Activated CD8-positive, alpha-beta memory T cell treated with anti-CD3 and anti-CD28 coated beads for 24 hours (primary cell): ENCODE data around the gene SLC22A23.

Experiments used
- DNase-seq: peaks from one replicate; pipeline ENCODE4 v3.0.0-alpha.2; 2020

SLC22A23 gene

DNA sequence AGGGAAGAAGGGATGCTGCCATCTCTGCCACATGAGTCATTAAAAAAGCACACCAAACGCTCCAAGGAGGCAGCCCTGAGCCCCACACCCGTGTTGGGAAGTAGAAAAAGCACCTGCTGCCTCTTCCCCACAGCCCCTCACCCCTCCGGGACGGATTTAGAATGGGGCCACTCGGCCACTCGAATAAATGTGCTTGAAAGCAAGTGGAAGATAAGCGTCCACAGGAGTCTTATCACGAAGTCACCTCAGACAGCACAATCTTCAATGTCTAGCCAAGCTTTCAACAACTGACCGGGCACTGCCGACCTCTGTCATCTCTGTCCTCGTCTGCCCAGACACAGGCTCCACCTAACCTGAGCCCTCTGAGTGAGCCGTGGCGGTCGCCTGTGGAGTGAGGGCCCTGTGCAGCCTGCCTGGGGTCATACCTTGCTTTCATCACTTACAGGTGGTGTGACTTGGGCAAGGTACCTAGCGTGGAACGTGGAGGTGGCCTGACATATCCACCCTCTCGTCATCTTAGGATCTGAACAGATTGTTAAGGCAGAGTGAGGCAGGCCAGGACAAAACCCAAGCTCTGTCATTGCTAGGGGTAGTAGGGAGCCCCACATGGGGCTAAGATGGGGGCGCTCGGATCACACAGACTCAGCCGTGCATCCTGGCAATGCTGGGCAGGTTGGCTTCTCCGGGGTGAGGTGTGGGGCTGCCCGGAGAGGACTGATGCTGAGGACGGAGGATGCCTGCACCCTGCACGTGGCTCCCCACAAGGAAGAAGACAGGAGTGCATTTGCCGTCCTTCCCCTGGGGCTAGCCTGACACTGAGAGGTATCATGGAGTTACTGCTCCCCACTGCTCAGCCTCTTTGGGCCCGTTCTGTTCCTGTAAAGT, 163.3 kb downstream of the SLC22A23 start:
- DNase-seq = no peak

DNA sequence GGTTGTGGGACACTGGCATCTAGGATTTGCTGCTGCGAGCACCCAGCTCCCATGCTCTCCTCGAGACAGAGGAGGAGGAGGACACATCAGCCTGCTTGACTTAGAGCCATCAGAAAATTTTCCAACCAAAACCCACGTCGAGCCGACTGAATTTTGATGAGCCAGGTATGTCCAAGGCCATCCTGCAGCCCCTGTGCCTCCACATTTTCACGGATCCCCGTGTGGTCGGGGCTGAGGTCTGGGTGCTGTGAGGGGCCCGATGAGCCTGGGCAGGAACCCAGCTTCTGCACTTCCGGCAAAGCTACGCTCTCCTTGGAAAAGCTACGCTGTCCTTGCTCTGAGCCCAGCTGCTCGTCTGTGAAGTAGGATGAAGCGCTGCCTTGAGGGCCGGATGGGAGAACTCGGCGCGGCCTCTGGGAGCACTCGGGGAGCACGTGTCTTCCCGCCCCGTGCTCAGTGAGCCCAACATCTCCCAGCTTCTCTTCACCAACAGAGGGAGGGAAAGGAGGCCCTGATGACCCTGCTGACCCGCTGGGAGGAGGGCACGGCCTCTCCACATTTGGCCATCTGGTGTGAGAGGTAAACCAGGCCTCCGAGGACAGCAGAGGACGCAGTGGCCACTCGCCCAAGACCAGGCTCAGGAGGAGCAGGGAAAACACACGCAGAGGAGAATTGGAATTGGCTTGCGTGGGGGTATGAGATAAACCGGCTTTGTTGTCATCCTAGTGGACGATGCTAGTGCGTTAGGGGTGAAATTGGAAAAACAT, 164.2 kb downstream of the SLC22A23 start:
- DNase-seq = no peak

DNA sequence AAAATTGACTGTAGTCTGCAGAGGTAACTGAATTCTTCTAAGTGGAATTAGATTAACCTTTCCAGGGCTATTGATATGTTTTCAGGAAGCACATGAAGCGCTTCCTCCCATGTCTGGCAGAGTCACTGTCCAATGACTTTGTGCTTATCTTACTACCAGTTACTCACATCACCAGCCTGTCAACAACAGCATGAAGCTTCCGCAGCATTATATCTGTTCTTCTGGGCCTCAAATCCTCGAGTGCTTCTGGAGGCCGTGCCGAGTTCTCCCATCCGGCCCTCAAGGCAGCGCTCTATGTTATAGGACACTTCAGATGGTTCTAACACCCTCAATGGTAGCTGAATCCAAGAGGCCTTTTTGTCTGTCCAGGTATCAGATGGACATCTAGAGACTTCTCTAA, 164.9 kb downstream of the SLC22A23 start:
- DNase-seq = no peak

DNA sequence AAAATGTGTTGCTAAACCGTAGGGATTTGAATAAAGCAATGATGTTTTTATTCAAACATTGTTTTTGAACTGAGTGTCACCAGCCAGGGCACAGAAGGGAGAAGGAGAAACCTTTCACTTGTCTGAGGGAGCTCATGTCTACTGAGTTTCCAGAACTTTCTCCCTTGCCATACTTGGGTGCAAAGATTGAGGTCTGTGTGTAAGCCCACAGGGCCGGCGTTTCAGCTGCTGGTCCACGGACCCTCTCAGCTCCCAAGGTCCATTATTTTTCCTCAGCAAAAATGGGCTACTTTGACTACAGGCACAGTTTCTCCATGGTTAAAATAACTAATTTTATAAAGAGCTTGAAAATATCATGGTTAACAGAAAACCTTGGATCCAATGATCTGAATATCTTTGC, 165.5 kb downstream of the SLC22A23 start:
- DNase-seq = no peak

DNA sequence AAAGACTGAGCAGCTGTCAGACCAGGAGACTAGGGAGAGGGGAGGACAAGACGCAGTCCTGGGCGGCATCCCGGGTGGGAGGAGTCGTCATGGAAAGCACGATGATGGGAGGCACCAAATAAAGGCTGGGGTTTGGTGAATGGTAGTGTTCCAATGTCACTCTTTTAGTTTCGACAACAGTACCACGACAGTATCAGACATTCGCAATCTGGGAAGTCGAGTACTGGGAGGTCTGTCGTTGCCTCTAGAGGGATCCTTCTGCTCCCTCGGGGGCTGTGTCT, 166.0 kb downstream of the SLC22A23 start:
- DNase-seq = no peak

DNA sequence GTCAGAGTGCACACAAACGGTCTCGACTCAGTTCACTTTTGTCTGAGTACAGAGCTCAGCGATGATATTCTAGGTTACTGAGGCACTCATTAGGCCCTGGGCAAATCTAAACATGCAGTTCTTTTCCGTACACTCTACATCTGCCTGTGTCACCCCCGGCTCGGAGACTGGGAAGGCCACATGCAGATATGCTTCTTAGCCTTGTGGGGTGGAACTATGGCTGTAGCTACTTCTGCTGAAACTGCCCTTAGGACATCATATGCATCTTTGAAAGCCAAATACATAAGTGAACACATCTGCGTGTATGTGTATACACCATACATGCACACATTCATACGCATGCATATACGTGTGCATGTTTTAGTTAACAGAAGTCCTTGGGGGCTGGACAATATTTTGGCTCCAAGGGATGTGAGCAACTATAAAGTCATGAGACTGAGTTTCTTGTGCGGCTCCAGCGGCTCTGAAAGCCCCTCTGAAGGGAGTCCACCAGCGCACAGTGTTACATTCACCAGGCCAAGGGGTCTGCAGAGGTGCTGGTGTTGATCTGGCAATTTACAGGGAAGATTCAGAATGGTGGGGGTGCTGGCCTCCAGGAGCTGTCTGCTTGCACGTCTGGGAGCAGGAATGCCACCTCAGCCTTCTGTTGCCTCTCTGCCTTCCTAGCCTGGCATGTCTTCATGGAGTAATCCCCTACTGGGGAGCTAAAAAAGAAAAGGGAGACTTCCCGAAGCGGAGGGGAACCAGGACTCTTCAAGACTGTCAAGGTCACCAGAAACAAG, 166.5 kb downstream of the SLC22A23 start:
- DNase-seq = no peak

DNA sequence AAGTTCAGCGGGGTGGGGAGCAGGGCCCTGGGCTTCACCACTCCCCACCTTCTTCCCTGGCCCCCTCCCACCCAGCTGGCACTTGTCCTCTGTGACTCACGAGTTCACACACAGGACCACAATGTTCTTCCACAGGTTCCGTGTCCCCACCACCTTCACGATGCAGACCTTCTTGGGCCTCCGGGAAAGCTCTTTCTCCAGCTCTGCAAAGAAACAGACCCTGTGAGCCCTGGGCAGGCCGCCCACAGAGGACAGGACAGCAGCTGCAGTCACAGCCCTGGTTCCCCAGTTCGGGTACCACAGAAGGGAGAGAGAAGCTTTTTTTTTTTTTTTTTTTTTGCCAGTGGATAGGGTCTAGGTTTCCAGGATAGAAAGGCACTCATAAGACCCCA, 167.2 kb downstream of the SLC22A23 start:
- no peak for DNase-seq

DNA sequence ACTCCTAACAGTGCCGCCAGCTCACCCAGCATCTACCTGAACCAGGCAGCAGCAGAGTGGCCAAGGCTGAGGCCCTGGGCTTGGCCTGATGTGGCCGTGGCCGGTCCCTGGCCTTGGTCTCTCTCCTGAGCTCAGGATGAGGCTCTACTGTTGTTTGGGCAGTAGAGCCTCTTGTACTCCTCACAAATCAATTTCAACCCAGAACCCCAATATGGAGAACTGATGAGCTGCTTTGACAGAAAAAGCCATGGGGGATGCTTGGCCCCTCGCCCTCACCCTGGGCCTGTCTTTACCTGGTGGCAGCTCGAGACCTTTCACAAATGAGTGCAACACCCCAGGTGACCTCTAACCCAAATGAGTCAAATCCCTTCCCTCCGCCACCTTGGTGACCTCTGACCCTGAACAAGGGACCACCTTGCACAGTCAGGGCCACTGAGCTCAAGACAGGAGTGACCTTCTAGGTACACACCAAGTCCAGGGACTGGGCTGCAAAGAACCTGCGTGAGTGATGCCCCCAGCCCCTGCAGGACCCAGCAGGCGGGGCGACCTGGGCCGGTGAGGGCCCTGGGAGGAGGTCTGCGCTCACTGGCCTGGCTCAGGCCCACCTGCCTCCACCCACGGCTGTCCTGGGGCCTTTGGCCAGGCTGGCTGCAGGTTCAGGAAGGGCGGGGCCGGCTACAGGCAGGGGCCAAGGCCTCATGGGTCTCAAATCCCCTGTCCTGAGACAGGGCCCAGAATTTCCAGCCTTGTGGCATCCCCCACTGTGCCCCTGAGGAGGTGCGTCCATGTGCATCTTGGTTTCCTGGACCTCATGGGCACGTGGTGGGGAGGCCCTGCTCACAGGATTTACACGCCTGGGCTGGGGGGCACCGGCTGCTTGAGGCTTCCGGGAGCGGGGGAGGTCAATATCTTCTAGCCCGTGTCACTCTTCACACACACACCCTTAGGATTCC, 167.9 kb downstream of the SLC22A23 start:
- DNase-seq = no peak

DNA sequence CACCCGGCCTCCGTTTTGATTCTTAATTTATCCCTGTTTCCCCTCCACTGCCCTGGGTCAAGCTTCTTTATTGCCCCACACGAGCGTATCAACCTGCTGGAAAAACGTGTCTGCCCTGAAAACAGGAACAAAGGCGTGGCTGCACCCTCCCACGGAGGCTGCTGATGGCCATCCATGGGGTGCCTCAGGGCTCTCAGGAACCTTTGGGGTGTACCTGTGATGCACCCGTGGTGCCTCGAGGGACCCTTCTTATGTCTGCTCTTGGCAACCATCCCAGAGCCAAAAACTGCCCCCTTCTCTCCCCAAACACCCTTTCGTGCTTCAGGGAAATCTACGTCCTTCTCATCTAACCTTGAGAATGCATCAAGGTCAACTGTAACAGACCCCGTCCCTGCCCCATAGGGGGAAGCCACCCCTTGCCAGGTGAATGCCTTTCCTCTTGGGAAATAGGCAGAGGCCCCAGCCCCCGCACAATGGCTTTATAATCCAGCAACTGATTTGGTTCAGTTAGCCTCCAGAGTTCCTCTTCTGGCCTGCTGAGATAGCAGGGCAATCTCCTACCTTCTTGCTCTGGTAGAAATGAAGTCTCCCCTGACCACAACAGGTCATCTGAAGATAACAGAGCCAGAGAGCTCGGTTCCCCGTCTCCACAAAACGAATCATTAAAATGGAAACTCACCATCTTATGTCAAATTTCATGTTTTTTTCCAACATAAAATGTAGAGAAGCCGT, 168.7 kb downstream of the SLC22A23 start:
- DNase-seq = no peak

DNA sequence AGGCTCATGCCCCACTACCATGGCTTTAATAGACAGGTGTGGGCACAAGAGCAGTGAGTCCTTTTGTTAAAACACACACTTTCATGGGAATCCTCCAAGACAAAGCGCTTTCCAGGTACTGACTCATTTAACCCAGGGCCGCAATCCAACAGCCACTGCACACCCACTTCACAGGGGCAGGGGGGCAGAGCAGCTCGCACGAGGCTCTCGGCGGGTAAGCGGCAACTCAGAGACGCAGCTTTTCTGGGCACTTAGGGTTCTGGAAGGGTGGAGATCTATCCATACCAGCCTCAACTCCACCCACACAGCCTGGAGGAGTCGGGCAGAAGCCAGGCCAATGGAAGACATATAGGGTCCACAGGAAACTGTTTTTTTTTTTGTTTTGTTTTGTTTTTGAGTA, 169.5 kb downstream of the SLC22A23 start:
- DNase-seq = no peak

DNA sequence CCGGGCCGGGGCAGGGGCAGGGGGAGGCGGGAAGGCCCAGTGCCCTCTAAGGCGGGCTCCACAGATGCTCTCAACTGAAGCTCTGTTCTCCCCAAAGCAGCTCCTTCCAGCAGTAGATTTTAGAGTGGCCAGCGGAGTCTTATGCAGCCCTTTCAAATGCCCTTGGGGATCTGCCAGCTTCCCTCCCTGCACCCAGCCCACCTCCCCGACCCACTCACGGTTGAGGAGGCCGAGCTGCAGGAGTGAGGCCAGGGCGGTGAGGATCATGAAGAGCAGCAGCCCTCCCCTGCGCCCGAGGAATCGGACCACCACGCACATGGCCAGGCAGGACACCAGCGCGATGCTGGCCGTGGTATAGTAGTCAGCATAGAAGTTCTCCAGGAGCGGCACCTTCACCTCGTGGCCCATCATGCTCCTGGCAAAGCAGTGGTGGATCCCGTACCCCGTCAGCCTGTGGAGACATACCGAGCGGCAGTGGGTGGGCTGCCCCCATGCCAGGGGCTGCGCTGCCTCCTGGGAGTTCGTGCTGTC, 170.1 kb downstream of the SLC22A23 start:
- DNase-seq = no peak

DNA sequence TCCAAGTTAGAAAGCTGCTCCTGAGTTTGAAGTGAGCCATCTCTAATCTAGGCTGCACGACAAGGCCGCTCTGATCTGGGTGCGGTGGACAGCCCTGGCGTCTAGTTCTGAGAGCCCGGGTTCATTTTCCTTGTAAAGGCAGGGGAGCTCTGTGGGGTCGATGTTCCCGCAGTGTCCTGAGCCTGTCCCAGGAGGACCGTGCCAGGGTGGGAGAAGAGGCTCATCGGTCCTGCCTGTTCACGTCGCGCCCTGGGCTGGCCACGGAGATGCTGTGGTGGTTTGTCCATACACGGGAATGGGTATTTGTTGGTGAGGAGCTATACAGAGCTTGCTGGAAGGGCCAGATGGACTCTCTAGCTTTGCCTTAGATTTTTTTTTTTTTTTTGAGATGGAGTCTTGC, 171.1 kb downstream of the SLC22A23 start:
- DNase-seq = no peak

DNA sequence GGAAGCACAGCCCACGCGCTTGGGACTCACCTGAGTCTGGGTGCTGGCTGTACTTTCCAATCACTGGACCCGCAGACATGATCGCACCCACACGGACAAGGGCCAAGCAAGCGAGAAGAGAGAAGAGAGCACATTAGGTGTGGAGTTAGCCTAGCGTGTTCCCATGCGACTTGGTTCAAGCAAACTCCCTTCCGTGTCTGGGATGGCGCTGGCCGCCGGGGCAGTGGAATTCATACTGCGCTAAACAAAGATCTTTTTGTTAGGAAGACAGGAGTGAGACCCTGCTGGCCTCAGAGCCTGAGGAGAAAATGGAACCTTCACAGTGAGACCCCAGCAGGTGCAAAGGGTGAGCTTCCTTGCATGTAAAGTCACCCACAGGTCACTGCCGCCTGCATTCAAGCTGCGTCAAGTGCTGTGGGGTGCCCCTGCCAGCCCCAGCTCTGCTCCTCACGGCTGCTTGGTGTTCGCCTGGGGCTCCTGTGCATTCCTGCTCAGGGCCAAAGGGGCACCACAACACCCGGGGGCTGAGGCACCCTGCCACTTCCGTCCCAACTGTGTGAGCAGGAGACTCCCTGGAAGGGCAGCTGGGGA, 171.7 kb downstream of the SLC22A23 start:
- no peak for DNase-seq

DNA sequence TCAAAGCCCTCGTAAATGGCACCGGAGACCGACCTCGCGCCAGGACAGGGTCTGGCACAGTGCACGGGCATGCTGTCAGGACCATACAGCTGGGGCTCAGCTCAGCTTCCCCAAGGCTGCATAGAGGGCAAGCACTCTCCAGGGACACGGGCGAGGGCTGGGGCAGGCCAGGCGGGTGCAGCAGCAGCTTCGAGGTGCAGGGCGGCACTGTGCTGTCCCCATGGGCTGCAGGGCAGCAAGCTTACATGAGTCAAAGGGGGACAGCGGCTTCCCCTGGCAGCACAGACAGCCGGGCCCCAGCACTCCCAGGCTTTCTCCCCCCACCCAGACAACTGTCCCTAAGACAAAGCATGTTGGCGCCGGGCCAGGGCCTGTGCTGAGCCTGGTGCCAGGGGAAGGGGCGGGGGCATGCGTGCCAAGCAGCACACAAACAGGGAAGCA, 172.4 kb downstream of the SLC22A23 start:
- no peak for DNase-seq

DNA sequence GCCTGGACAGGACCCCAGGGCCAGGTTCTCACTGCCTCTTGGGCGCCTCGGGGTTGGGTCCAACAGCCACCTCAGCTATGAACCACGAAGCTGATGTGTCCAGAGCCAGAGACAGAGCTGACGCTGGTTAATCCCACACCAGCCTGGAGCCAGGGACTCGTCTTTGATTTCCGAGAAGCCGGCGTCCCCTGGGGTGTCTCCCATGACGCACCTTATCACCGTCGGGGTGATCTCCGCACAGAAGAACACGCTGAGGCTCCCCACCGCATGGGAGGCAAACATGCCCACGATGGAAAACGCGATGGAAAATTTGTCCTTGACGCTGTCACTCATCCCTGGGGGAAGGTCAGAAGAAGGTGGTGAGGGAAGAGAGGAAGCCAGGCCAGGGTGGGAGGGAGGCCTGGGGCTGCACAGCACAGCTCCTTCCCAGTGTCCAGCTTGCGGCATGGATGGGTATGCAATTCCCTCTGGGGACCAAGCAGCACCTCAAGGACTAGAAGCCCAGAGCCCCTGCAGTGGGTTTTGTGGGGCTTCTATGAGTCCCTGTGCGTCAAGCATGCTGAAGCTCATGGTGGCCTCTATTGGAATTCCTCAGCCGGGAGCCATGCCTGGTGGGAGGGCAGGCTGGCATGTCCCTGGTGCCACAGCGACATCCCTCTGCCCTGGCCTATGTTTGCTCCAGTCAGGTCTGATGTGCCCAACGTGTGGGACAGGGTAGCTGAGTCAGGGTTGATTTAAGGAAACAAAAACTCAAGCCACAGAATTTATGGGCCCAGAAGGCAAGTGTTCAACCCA, 173.0 kb downstream of the SLC22A23 start:
- no peak for DNase-seq

DNA sequence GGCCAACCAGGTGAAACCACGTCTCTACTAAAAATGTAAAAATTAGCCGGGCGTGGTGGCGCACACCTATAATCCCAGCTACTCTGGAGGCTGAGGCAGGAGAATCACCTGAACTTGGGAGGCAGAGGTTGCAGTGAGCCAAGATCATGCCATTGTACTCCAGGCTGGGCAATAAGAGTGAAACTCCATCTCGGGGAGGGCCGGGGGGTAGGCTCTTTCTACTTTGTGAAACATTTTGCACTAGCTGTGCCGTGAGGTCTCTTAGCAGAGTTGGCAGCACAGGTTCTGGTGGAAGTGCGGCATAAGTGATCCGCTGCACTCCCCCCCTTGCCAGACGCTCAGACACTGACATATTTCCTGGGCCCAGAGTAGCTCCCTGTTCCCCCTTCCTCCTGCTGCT, 173.6 kb downstream of the SLC22A23 start:
- DNase-seq = no peak

DNA sequence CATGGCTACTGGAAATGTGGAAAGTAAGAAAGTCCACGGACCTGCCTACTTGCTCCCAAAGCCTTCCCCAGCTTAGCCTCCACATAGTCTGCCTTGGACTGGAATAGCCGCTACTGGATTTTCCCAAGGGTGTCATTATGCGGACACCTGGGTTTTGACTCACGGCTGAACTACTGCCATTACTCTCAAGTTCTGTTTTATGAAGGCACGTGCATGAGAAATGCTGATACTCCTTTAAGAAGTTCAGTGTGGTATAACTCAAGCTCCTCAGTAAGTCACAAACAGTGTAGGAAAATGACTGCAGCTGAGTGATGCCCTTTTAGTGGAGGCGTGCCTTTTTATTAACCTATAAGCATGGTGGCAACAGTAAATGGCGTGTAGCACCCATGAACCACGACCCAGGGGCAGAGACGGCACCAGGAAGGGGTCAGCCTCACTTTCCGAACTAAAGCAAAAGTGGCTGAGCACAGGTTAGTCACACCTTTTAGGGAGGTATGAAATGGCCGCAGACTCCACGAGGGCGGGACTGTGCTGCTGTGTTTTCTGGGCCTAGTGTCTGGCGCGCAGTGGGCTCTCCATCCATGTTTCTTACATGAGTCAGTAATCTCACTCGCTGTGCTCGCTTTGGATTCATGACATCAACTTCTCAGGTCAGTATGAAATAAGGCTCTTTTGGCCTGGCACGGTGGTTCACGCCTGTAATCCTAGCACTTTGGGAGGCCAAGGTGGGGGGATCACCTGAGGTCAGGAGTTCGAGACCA, 174.2 kb downstream of the SLC22A23 start:
- no peak for DNase-seq

DNA sequence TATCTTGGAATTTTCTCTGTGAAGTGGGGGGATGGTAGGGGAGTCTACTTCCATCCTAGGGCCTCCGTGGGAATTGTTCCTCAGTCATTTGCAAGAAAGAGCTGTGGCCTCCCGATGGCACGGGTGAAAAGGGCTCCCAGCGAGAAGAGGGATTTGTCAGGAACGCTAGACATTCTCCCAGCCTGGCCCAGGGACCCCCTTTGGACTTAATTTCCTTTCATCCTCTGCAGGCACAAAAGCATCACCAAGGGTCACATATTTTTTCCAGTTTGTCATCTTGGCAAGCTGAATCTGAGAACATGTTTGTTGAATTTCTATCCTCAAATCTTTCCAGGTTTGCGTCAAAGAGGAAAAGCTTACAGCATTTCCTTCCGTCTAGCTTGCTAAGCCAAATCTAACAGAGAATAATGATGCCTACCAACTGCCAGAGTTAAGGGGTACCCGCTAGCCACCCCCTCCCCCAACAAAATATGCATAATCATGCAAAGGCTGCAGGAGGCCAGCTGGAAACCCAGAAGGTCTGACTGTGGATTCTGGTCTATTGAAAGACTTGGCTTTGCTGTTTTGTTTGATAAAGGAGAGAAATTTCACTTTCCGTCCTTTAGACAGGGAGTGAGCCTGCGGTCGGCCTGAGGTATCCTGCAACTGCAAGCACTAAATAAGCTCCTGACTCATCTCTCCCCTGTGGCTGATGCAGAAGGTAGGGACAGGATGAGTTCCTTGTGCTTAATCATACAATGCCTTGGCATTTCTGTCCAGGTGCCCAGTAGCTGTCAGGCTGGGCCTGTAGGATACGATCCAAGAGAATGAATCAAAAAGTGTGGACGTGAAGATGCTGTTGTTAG, 175.0 kb downstream of the SLC22A23 start:
- no peak for DNase-seq
